ENCODE results near the gene PHF2. TPM values are rescaled to one million over a fixed set of nuclear protein-coding genes. Genes with fewer than 3 reads are reported as not detected.

Gene PHF2
- total RNA-seq, 1 experiment from 2014 or later: 11.6 TPM

- TF ChIP-seq ATF2 (CRISPR knock-in tag; IDR thresholded peaks at IDR 0.05; ENCODE audit: borderline replicate concordance, low read depth) (no peak), FOXP4 (CRISPR knock-in tag; IDR thresholded peaks at IDR 0.05) (no peak)
Measured at GRCh38 chr9:93533863-93534262, 42.5 kb upstream of the PHF2 start (continued).

- TF ChIP-seq NFATC4 (CRISPR knock-in tag; IDR thresholded peaks at IDR 0.05): no peak
- no peak for TF ChIP-seq TCF7 (CRISPR knock-in tag; IDR thresholded peaks at IDR 0.05; ENCODE audit: low read depth)
- no peak for TF ChIP-seq MXD4 (CRISPR knock-in tag; IDR thresholded peaks at IDR 0.05; ENCODE audit: borderline replicate concordance)
- TF ChIP-seq SMAD3 (CRISPR knock-in tag; IDR thresholded peaks at IDR 0.05; ENCODE audit: borderline replicate concordance): no peak
- TF ChIP-seq NFE2L1 (CRISPR knock-in tag; IDR thresholded peaks at IDR 0.05): no peak
- no peak for TF ChIP-seq TP53 (CRISPR knock-in tag; IDR thresholded peaks at IDR 0.05)
- no peak for TF ChIP-seq ZNF423 (CRISPR knock-in tag; IDR thresholded peaks at IDR 0.05)
- no peak for TF ChIP-seq EMX1 (CRISPR knock-in tag; IDR thresholded peaks at IDR 0.05)
- no peak for TF ChIP-seq CREM (CRISPR knock-in tag; IDR thresholded peaks at IDR 0.05)
- TF ChIP-seq ZNF121 (CRISPR knock-in tag; IDR thresholded peaks at IDR 0.05): no peak
- TF ChIP-seq ZNF219 (CRISPR knock-in tag; IDR thresholded peaks at IDR 0.05; ENCODE audit: borderline replicate concordance): no peak
- no peak for TF ChIP-seq CBFB (CRISPR knock-in tag; IDR thresholded peaks at IDR 0.05; ENCODE audit: low read depth)
- TF ChIP-seq SP1 (CRISPR knock-in tag; conservative IDR thresholded peaks at IDR 0.05): no peak
- TF ChIP-seq GTF2I (CRISPR knock-in tag; conservative IDR thresholded peaks at IDR 0.05): no peak
- no peak for TF ChIP-seq ZNF138 (CRISPR knock-in tag; conservative IDR thresholded peaks at IDR 0.05)
- no peak for TF ChIP-seq ERG (CRISPR knock-in tag; IDR thresholded peaks at IDR 0.05)
- H3K4me1 Mint-ChIP-seq: peaks cover 6% of the 10 kb centered on the region
- no peaks in the 10 kb centered on the region for H3K9me3 Mint-ChIP-seq
- peaks cover 30% of the 10 kb centered on the region for H3K36me3 Mint-ChIP-seq
- ATAC-seq (no peak), DNase-seq (ENCODE audit: low spot score) (no peak)
- ChIA-PET CTCF (no interaction called here), POLR2A (no interaction called here)
- no peak overlapping the region for H3K4me3 Mint-ChIP-seq
- peak overlapping the region; percentile 9; the same call in 1 of the 2 replicates for H3K27ac Mint-ChIP-seq
- no peaks in the 10 kb centered on the region for H3K27me3 Mint-ChIP-seq (ENCODE audit: low read depth)
Measured at GRCh38 chr9:93536167-93536566, 40.2 kb upstream of the PHF2 start.

- no peak overlapping the region for H3K4me3 Mint-ChIP-seq
- ATAC-seq (peak; percentile 52), DNase-seq (ENCODE audit: low spot score) (no peak)
- H3K4me1 Mint-ChIP-seq: peaks cover 11% of the 10 kb centered on the region
- no peak for TF ChIP-seq ZBTB43 (CRISPR knock-in tag; IDR thresholded peaks at IDR 0.05)
- no peak for TF ChIP-seq OVOL2 (CRISPR knock-in tag; IDR thresholded peaks at IDR 0.05; ENCODE audit: borderline replicate concordance)
- no peak for TF ChIP-seq TP53 (CRISPR knock-in tag; IDR thresholded peaks at IDR 0.05)
- TF ChIP-seq FOXP1 (CRISPR knock-in tag; IDR thresholded peaks at IDR 0.05; ENCODE audit: borderline replicate concordance): no peak
- H3K27ac Mint-ChIP-seq: peak overlapping the region; percentile 59; the same call in 1 of the 2 replicates
- H3K36me3 Mint-ChIP-seq: peaks cover 24% of the 10 kb centered on the region
- ChIA-PET CTCF (interaction anchor here (1.1 kb wide), 1 partner anchor 86 kb away, joined by 3 read pairs; the partner anchor contains the start of gene FAM120A), POLR2A (no interaction called here)
- no peaks in the 10 kb centered on the region for H3K9me3 Mint-ChIP-seq
- H3K27me3 Mint-ChIP-seq (ENCODE audit: low read depth): no peaks in the 10 kb centered on the region
Measured at GRCh38 chr9:93536874-93537273, 39.5 kb upstream of the PHF2 start.
